Measurements from ENCODE around the gene SPRTN. TPM values are rescaled to one million over a fixed set of nuclear protein-coding genes. Genes with fewer than 3 reads are reported as not detected.

SPRTN gene
- total RNA-seq (2021; ENCODE audit: unreplicated experiment) (14.9 TPM), Bru-seq, nascent RNA (percentile 77 among the genes with signal in this experiment), BruChase-seq, experiment 1, labeled RNA remaining after a 6-hour chase (percentile 72 among the genes with signal in this experiment), BruChase-seq, experiment 2, labeled RNA remaining after a 2-hour chase (percentile 85 among the genes with signal in this experiment)
- 6.3 and 6.4 TPM in 2 replicates for polyA plus RNA-seq (2012)
- long read RNA-seq, transcript SPRTN-204 (4 exons, 3,559 nt), result minor isoform, 8 of 33 reads
- long read RNA-seq, transcript SPRTN-202 (5 exons, 3,468 nt), result major isoform, 13 of 33 reads
- long read RNA-seq, partial matches to known transcripts, result 1 of 33 reads
- long read RNA-seq, other reads (novel, unspliced or antisense), result 10 of 33 reads

GRCh38 chr1:231338270-231339128 lies at the start of gene SPRTN:
Gene SPRTN, plus strand, starts transcription at chr1:231338293. Its CDS starts 91 bp downstream, at chr1:231338384.
- H3K9ac ChIP-seq (ENCODE audit: low read length), result peak within 1 kb of the TSS; percentile 85
- peak within 1 kb of the TSS; percentile 42 for H2AFZ ChIP-seq (ENCODE audit: low read depth, low read length, poor library complexity, severe bottlenecking)
- H3K4me1 ChIP-seq (ENCODE audit: control insufficient read depth in 1 of 2, insufficient read depth in 2 of 2, low read length in 2 of 2), result peaks cover 14 to 28% of the 10 kb centered on the region in 2 experiments; a peak in 3 of 4 replicates
- peak within 1 kb of the TSS; percentile 89 for H3K27ac ChIP-seq (ENCODE audit: low read depth, low read length)
- no peaks in the 10 kb centered on the region for H4K20me1 ChIP-seq (ENCODE audit: insufficient read depth)
- peak within 1 kb of the TSS; percentile 83 for H3K4me2 ChIP-seq (ENCODE audit: low read length)
- TSS peak; percentile 75 for BruUV-seq (replicated peaks)
- DNase-seq (ENCODE audit: low read depth, low spot score), result no peak
- RAD21 ChIA-PET (ENCODE audit: low non-redundant PET in 1 of 2, low total read pairs in 2 of 2, uncharacterized antibody in 2 of 2, unreplicated experiment in 2 of 2), result interaction anchor here in 1 of 2 experiments (0.6 to 1.1 kb wide), 3 partner anchors 12 to 253 kb away, joined by 3 to 5 read pairs (median 3); no protein-coding TSS in a partner anchor
- H3K4me3 ChIP-seq (replicated peaks in 1 of 2; ENCODE audit: low read depth in 1 of 2, low read length in 2 of 2), result peak within 1 kb of the TSS; percentile 82 to 91
- TF ChIP-seq POLR2A (IDR thresholded peaks at IDR 0.05; ENCODE audit: borderline replicate concordance, extremely low read depth, insufficient read depth, insufficient read length) (peak; percentile 15), EZH2phosphoT487 (IDR thresholded peaks at IDR 0.05; ENCODE audit: borderline replicate concordance) (no peak), SIN3A (IDR thresholded peaks at IDR 0.05; ENCODE audit: low read depth) (0 out of 2 replicates have a peak, but pooled peaks have one; percentile 14), RAD21 (IDR thresholded peaks at IDR 0.05; ENCODE audit: low read depth) (no peak)
- POLR2A ChIA-PET, result interaction anchor here (1.0 to 1.2 kb wide), 3 partner anchors 13 to 246 kb away, joined by 3 to 5 read pairs (median 4); no protein-coding TSS in a partner anchor
- H3K9me2 ChIP-seq (ENCODE audit: insufficient read depth), result no peaks in the 10 kb centered on the region
- intact Hi-C loops (cut with micrococcal nuclease), result no loop called here
- no peaks in the 10 kb centered on the region for H3K27me3 ChIP-seq (ENCODE audit: insufficient read depth, low read length)
- ATAC-seq, result peak; percentile 12; the same call in 1 of the 2 replicates
- H3K36me3 ChIP-seq (ENCODE audit: control insufficient read depth in 1 of 2, insufficient read depth in 2 of 2, low read length in 2 of 2), result peaks cover 3 to 11% of the 10 kb centered on the region in 2 experiments; a peak in 3 of 4 replicates
- H3K79me2 ChIP-seq (ENCODE audit: insufficient read depth, low read length), result peaks cover 79% of the 10 kb centered on the region
- no peaks in the 10 kb centered on the region for H3K9me3 ChIP-seq (ENCODE audit: control insufficient read depth in 1 of 2, insufficient read depth in 1 of 2, low read depth in 1 of 2, low read length in 2 of 2)
- CTCF ChIA-PET, result interaction anchor here (0.8 to 1.2 kb wide), 4 partner anchors 14 to 263 kb away, joined by 3 to 4 read pairs (median 3); no protein-coding TSS in a partner anchor

DNA sequence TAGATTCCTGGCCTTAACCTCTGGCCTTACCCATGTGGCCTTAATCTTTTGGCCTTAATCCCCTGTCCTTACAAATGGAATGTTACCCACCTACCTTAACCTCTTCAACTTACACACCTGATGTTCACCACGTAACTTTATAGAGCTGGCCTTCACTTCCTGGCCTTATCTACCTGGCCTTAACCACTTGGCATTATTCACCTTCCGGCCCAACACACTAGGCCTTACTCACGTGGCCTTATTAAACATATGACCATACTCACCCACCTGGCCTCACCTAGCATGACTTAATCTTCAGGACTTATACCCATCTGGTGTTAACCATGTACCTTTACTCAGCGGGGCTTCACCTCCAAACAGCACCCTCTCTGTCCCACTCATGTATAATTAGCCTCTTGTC lies 42.2 kb upstream of the SPRTN start:
- Histone ChIP-seq H3K79me2 (ENCODE audit: insufficient read depth, low read length) (no peaks in the 10 kb centered on the region), H3K4me2 (ENCODE audit: low read length) (no peak overlapping the region), H3K9me3 (ENCODE audit: control insufficient read depth in 1 of 2, insufficient read depth in 1 of 2, low read depth in 1 of 2, low read length in 2 of 2) (no peaks in the 10 kb centered on the region), H2AFZ (ENCODE audit: low read depth, low read length, poor library complexity, severe bottlenecking) (no peak overlapping the region), H3K9me2 (ENCODE audit: insufficient read depth) (no peaks in the 10 kb centered on the region), H3K36me3 (ENCODE audit: control insufficient read depth in 1 of 2, insufficient read depth in 2 of 2, low read length in 2 of 2) (no peaks in the 10 kb centered on the region), H3K9ac (ENCODE audit: low read length) (no peak overlapping the region), H3K27ac (ENCODE audit: low read depth, low read length) (no peak overlapping the region), H3K27me3 (ENCODE audit: insufficient read depth, low read length) (no peaks in the 10 kb centered on the region), H3K4me3 (replicated peaks in 1 of 2; ENCODE audit: low read depth in 1 of 2, low read length in 2 of 2) (no peak overlapping the region), H4K20me1 (ENCODE audit: insufficient read depth) (no peaks in the 10 kb centered on the region), H3K4me1 (ENCODE audit: control insufficient read depth in 1 of 2, insufficient read depth in 2 of 2, low read length in 2 of 2) (no peaks in the 10 kb centered on the region)
- no TSS peak for BruUV-seq (replicated peaks)
- intact Hi-C loops (cut with micrococcal nuclease), result no loop called here
- no peak for DNase-seq (ENCODE audit: low read depth, low spot score)
- POLR2A ChIA-PET, result no interaction called here
- CTCF ChIA-PET, result no interaction called here
- ATAC-seq, result no peak
- RAD21 ChIA-PET (ENCODE audit: low non-redundant PET in 1 of 2, low total read pairs in 2 of 2, uncharacterized antibody in 2 of 2, unreplicated experiment in 2 of 2), result no interaction called here
- TF ChIP-seq ATF3 (IDR thresholded peaks at IDR 0.05), result no peak
- no peak for TF ChIP-seq JUND (IDR thresholded peaks at IDR 0.05)
